HEK293 (cell line): Measurements from ENCODE around the gene MATCAP1.

Source experiments
- CTCF ChIA-PET: fragments of 350-600 bp; formaldehyde crosslinking; extraction: SDS; loops from one replicate; lab custom pipeline; 2021; ENCODE audit warnings: antibody characterized with exemption; lab: Yijun Ruan, JAX
- POLR2A ChIA-PET: fragments of 300-600 bp; formaldehyde crosslinking; extraction: SDS; loops from one replicate; lab custom pipeline; 2020; ENCODE audit warnings: antibody characterized with exemption, inconsistent platforms; lab: Yijun Ruan, JAX
- H3K27ac ChIP-seq: fragments of 200-500 bp; sonication (Bioruptor generic); 2 replicates; pipeline ENCODE4 v1.5.1; 2014; ENCODE audit warnings: low read depth, low read length, control low read depth, inconsistent platforms; ENCODE audit errors: extremely low read depth
- H3K36me3 ChIP-seq, 2 experiments: fragments of 200-500 bp in 1 of 2; sonication (Bioruptor generic) in 1 of 2; 1 replicate in 1 of 2; 2 replicates in 1 of 2; pipeline ENCODE4 v1.5.1; 2014 to 2017; ENCODE audit warnings: inconsistent platforms in 2 of 2, low read length in 2 of 2; ENCODE audit not compliant: control insufficient read depth in 2 of 2, insufficient read depth in 1 of 2
- H3K4me1 ChIP-seq: fragments of 200-500 bp; sonication (Bioruptor generic); 2 replicates; pipeline ENCODE4 v1.5.1; 2014; ENCODE audit warnings: mild to moderate bottlenecking, low read length, inconsistent platforms; ENCODE audit not compliant: control insufficient read depth, insufficient read depth
- H3K4me3 ChIP-seq: 2 replicates; pipeline ENCODE4 v1.5.1; 2011; ENCODE audit warnings: low read depth, mild to moderate bottlenecking, control low read depth, low read length, moderate library complexity
- H3K9me3 ChIP-seq: fragments of 200-500 bp; sonication (Bioruptor generic); 2 replicates; pipeline ENCODE4 v1.5.1; 2014; ENCODE audit warnings: low read depth, low read length, inconsistent platforms; ENCODE audit not compliant: control insufficient read depth, insufficient read depth
- EGR2 ChIP-seq: fragments of 450-650 bp; formaldehyde crosslinking; IDR thresholded peaks from 2 replicates; pipeline ENCODE4 v1.5.1; 2016; ENCODE audit warnings: low read depth, missing biosample characterization, missing genetic modification characterization
- ELK4 ChIP-seq: IDR thresholded peaks from 2 replicates; pipeline ENCODE4 v1.6.1; 2011; ENCODE audit warnings: mild to moderate bottlenecking, low read depth, low read length, borderline replicate concordance
- HOXC10 ChIP-seq: sonication (generic); formaldehyde crosslinking; IDR thresholded peaks from 2 replicates; pipeline ENCODE4 v1.8.1; 2023; ENCODE audit warnings: mild to moderate bottlenecking, missing genetic modification reagents
- OVOL3 ChIP-seq: fragments of 450-650 bp; formaldehyde crosslinking; IDR thresholded peaks from 2 replicates; pipeline ENCODE4 v1.5.1; 2016; ENCODE audit warnings: missing biosample characterization, missing genetic modification characterization
- PATZ1 ChIP-seq: fragments of 450-650 bp; formaldehyde crosslinking; IDR thresholded peaks from 2 replicates; pipeline ENCODE4 v1.5.1; 2016; ENCODE audit warnings: missing biosample characterization, missing genetic modification characterization
- PRDM6 ChIP-seq: fragments of 450-650 bp; formaldehyde crosslinking; IDR thresholded peaks from 2 replicates; pipeline ENCODE4 v1.5.1; 2017; ENCODE audit warnings: missing biosample characterization, missing genetic modification characterization
- SP7 ChIP-seq: fragments of 450-650 bp; formaldehyde crosslinking; IDR thresholded peaks from 2 replicates; pipeline ENCODE4 v1.5.1; 2016; ENCODE audit warnings: missing biosample characterization, missing genetic modification characterization
- TRIM28 ChIP-seq: IDR thresholded peaks from 2 replicates; pipeline ENCODE4 v1.6.1; 2011; ENCODE audit warnings: low read length, control low read depth, borderline replicate concordance
- ZBTB20 ChIP-seq: fragments of 450-650 bp; formaldehyde crosslinking; IDR thresholded peaks from 2 replicates; pipeline ENCODE4 v1.5.1; 2016; ENCODE audit warnings: missing biosample characterization, missing genetic modification characterization
- ZBTB49 ChIP-seq: fragments of 450-650 bp; formaldehyde crosslinking; IDR thresholded peaks from 2 replicates; pipeline ENCODE4 v1.5.1; 2016; ENCODE audit warnings: missing biosample characterization, missing genetic modification characterization, low read depth
- ZNF132 ChIP-seq: fragments of 450-650 bp; formaldehyde crosslinking; IDR thresholded peaks from 2 replicates; pipeline ENCODE4 v1.5.1; 2017; ENCODE audit warnings: missing biosample characterization, missing genetic modification characterization, borderline replicate concordance
- ZNF148 ChIP-seq: fragments of 450-650 bp; formaldehyde crosslinking; IDR thresholded peaks from 2 replicates; pipeline ENCODE4 v1.5.0; 2017; ENCODE audit warnings: missing biosample characterization, missing genetic modification characterization, borderline replicate concordance
- ZNF274 ChIP-seq, 2 experiments: fragments of 200-500 bp in 1 of 2; fragments of 450-650 bp in 1 of 2; sonication (Bioruptor generic) in 1 of 2; formaldehyde crosslinking in 1 of 2; IDR thresholded peaks; 2 replicates each; pipeline versions ENCODE4 v1.5.1 to v1.6.1; 2014 to 2016; ENCODE audit warnings: borderline replicate concordance in 1 of 2, inconsistent platforms in 1 of 2, low read length in 1 of 2, missing biosample characterization in 1 of 2, missing genetic modification characterization in 1 of 2
- ZNF302 ChIP-seq: fragments of 450-650 bp; formaldehyde crosslinking; IDR thresholded peaks from 2 replicates; pipeline ENCODE4 v1.5.1; 2016; ENCODE audit warnings: missing biosample characterization, missing genetic modification characterization, low read depth
- ZNF48 ChIP-seq: fragments of 450-650 bp; formaldehyde crosslinking; IDR thresholded peaks from 2 replicates; pipeline ENCODE4 v1.5.1; 2016; ENCODE audit warnings: missing biosample characterization, missing genetic modification characterization
- ZNF514 ChIP-seq: fragments of 450-650 bp; formaldehyde crosslinking; IDR thresholded peaks from 2 replicates; pipeline ENCODE4 v1.5.1; 2016; ENCODE audit warnings: missing biosample characterization, missing genetic modification characterization
- ZNF544 ChIP-seq: fragments of 450-650 bp; formaldehyde crosslinking; IDR thresholded peaks from 2 replicates; pipeline ENCODE4 v1.5.0; 2017; ENCODE audit warnings: missing biosample characterization, missing genetic modification characterization
- ZNF645 ChIP-seq: fragments of 450-650 bp; formaldehyde crosslinking; IDR thresholded peaks from 2 replicates; pipeline ENCODE4; 2016; ENCODE audit warnings: missing biosample characterization, missing genetic modification characterization
- ZNF747 ChIP-seq: fragments of 450-650 bp; formaldehyde crosslinking; IDR thresholded peaks from 2 replicates; pipeline ENCODE4 v1.5.1; 2016; ENCODE audit warnings: missing biosample characterization, missing genetic modification characterization
- ZNF776 ChIP-seq: fragments of 450-650 bp; formaldehyde crosslinking; IDR thresholded peaks from 2 replicates; pipeline ENCODE4 v1.5.0; 2017; ENCODE audit warnings: missing biosample characterization, missing genetic modification characterization, borderline replicate concordance
- ZNF777 ChIP-seq: fragments of 450-650 bp; formaldehyde crosslinking; IDR thresholded peaks from 2 replicates; pipeline ENCODE4 v1.5.1; 2017; ENCODE audit warnings: missing biosample characterization, missing genetic modification characterization, borderline replicate concordance
- ZNF791 ChIP-seq: fragments of 450-650 bp; formaldehyde crosslinking; IDR thresholded peaks from 2 replicates; pipeline ENCODE4 v1.5.1; 2016; ENCODE audit warnings: missing biosample characterization, missing genetic modification characterization

Gene MATCAP1

GRCh38 chr16:67129422-67129821 is 54.3 kb downstream of the MATCAP1 start:
- Histone ChIP-seq H3K36me3 (peaks cover 0 to 74% of the 10 kb centered on the region in 2 experiments; a peak in 2 of 3 replicates), H3K4me3 (no peak overlapping the region), H3K9me3 (no peaks in the 10 kb centered on the region), H3K4me1 (no peaks in the 10 kb centered on the region), H3K27ac (no peak overlapping the region)
- POLR2A ChIA-PET, result interaction anchor here (1.0 kb wide), 1 partner anchor 155 kb away, joined by 3 read pairs; no protein-coding TSS in a partner anchor
- TF ChIP-seq ZNF777 (tag by site-specific recombination), result no peak
- no peak for TF ChIP-seq ZNF132 (tag by site-specific recombination)
- TF ChIP-seq ZNF544 (tag by site-specific recombination), result no peak
- TF ChIP-seq ELK4, result no peak
- no peak for TF ChIP-seq ZNF302 (tag by site-specific recombination)
- no peak for TF ChIP-seq ZNF645
- TF ChIP-seq ZBTB20 (tag by site-specific recombination), result no peak
- TF ChIP-seq PATZ1, result no peak
- TF ChIP-seq HOXC10 (CRISPR knock-in tag), result no peak
- no peak for TF ChIP-seq ZNF776 (tag by site-specific recombination)
- no peak for TF ChIP-seq SP7 (tag by site-specific recombination)
- TF ChIP-seq ZNF48 (tag by site-specific recombination), result no peak
- no peak for TF ChIP-seq ZNF274 (IDR thresholded peaks at IDR 0.05; ENCODE audit: low read length)
- no peak for TF ChIP-seq ZNF274 (tag by site-specific recombination; IDR thresholded peaks at IDR 0.05; ENCODE audit: borderline replicate concordance)
- TF ChIP-seq OVOL3 (tag by site-specific recombination), result no peak
- TF ChIP-seq TRIM28, result no peak
- no peak for TF ChIP-seq EGR2
- TF ChIP-seq ZNF514 (tag by site-specific recombination), result no peak
- no peak for TF ChIP-seq ZNF791 (tag by site-specific recombination)
- CTCF ChIA-PET, result interaction anchor here (1.1 to 1.8 kb wide), 3 partner anchors 26 to 69 kb away, joined by 4 to 7 read pairs (median 5); no protein-coding TSS in a partner anchor

- POLR2A ChIA-PET, result no interaction called here
- CTCF ChIA-PET, result interaction anchor here (0.6 to 1.8 kb wide), 4 partner anchors 26 to 1719 kb away, joined by 3 to 7 read pairs (median 4); no protein-coding TSS in a partner anchor
- Histone ChIP-seq H3K9me3 (no peaks in the 10 kb centered on the region), H3K27ac (no peak overlapping the region), H3K4me3 (no peak overlapping the region), H3K4me1 (no peaks in the 10 kb centered on the region), H3K36me3 (peaks cover 0 to 74% of the 10 kb centered on the region in 2 experiments; a peak in 2 of 3 replicates)
- TF ChIP-seq ZNF747 (tag by site-specific recombination), result no peak
- TF ChIP-seq ZBTB49 (tag by site-specific recombination), result no peak
- TF ChIP-seq PRDM6 (tag by site-specific recombination), result no peak
- no peak for TF ChIP-seq ZNF148
Measured at GRCh38 chr16:67128887-67129286, 54.9 kb downstream of the MATCAP1 start.
